ENCODE data around the gene PARD3B.

The PARD3B gene

DNA sequence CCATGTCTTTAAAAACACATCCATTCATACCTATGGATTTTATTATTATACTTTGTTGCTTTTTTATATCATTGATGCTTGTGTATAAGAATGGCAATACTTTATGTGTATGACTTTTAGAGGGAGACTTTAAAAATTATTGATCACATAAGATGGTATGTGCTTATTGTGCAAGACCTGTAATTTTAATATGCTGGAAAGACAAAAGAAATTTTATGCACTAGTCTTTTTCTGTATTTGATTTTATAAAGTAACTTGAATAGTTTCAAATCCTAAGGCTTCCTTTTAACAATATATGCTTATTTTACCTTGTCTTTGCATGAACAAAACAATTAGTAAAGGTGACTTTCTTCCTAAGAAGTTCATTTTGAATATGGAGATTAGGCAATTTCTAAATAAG is 226.4 kb downstream of the PARD3B start:
- no peak overlapping the region for H3K4me3 ChIP-seq (ENCODE audit: low read depth, low read length)
- no peak for DNase-seq (ENCODE audit: low read depth)
- TF ChIP-seq, protein P1, sequence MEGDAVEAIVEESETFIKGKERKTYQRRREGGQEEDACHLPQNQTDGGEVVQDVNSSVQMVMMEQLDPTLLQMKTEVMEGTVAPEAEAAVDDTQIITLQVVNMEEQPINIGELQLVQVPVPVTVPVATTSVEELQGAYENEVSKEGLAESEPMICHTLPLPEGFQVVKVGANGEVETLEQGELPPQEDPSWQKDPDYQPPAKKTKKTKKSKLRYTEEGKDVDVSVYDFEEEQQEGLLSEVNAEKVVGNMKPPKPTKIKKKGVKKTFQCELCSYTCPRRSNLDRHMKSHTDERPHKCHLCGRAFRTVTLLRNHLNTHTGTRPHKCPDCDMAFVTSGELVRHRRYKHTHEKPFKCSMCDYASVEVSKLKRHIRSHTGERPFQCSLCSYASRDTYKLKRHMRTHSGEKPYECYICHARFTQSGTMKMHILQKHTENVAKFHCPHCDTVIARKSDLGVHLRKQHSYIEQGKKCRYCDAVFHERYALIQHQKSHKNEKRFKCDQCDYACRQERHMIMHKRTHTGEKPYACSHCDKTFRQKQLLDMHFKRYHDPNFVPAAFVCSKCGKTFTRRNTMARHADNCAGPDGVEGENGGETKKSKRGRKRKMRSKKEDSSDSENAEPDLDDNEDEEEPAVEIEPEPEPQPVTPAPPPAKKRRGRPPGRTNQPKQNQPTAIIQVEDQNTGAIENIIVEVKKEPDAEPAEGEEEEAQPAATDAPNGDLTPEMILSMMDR (IDR thresholded peaks at IDR 0.05; ENCODE audit: insufficient read depth, low read depth, low read length, missing control alignments), result no peak

DNA sequence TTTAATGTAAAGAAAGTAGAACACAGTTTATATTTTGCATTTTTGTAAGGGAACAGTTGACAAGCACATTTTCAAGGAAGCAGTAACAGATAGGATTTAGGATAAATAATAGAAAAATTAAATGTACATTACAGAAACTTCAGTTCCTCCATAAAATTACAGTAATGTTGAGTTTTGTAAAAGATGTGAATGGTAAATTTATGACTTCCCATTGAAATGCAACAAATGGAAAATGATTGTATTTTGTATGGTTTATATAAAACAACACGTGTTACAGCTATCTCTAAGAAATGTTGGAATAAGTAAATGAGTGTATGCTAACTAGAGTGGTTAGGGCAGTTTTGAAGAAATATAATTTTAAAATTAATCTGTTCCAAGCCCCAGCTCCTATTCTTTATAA is 227.3 kb downstream of the PARD3B start:
- DNase-seq (ENCODE audit: low read depth), result no peak
- TF ChIP-seq, protein P1 (IDR thresholded peaks at IDR 0.05; ENCODE audit: insufficient read depth, low read depth, low read length, missing control alignments), result no peak
- H3K4me3 ChIP-seq (ENCODE audit: low read depth, low read length), result no peak overlapping the region

DNA sequence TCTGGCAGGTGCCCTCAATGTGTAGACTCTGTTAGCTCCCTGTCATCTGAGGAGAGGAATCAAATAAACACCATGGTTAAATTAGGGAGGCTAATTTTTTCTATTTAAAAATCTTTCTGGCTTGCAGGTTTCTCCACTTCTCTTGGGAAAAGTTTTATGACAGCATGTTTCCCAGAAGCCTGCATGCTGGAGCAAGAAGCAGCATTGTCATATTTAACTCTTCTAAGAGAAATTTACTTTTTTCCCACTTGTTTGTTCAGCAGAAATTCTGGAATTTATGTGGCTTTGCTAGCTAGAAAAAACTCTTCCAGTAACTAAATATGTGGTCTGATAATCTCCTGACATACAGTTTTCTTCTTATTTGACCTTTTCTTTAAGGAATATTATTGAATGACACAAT is 230.5 kb downstream of the PARD3B start:
- TF ChIP-seq, protein P1 (IDR thresholded peaks at IDR 0.05; ENCODE audit: insufficient read depth, low read depth, low read length, missing control alignments), result no peak
- H3K4me3 ChIP-seq (ENCODE audit: low read depth, low read length), result no peak overlapping the region
- DNase-seq (ENCODE audit: low read depth), result no peak

DNA sequence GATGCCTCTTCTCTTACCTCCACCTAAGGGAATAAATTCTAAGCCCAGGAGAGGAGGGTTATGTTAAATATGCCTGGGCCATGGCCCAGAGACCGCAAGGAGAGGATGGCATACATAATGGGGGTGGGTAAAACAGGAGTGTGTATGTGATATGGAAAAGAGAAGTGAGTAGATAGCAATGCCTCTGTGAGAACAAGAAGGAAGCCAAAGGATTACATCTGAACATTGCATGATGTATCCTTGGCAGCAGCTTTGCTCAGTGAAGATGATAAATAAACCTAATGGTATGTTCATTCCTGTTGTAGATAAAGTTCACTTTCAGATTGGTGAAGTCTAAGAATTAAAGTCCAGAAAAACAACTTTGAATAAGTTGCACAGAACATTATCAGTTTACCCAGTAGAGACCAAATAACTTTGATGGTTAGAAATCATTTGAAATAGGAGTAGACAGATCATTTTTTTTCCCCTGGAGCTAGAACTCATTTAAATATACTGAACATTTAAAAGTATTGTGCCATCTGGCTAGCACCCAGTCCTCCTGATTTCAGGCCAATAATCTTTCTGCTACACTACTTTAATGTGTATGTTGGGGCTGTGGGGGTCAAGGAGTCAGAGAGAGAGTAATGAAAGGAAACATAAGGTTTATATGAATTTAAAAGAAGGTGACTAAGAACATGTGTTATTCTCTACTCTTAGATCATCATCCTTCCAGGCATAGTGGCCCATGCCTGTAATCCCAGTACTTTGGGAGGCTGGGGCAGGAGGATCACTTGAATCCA is 231.7 kb downstream of the PARD3B start:
- DNase-seq (ENCODE audit: low read depth), result no peak
- TF ChIP-seq, protein P1 (IDR thresholded peaks at IDR 0.05; ENCODE audit: insufficient read depth, low read depth, low read length, missing control alignments), result no peak
- no peak overlapping the region for H3K4me3 ChIP-seq (ENCODE audit: low read depth, low read length)

DNA sequence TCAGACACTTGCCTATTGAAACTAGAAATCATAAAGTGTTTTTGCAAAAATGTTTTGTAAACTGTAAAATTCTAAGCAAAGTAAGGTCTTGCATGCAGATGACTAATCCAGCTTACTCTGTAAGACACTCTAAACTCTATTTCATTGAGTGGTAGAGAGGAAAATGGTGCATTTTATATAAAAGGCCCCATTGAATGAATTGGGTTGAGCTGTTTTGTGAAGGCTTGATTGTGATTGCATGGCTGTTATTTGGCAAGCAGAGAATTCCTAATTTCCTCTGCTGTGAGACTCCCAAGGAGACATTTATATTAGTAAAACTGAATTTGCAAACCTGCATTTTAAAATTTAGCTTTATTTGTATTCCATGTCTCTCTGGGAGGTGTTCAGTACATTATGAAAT is 234.5 kb downstream of the PARD3B start:
- no peak overlapping the region for H3K4me3 ChIP-seq (ENCODE audit: low read depth, low read length)
- TF ChIP-seq, protein P1 (IDR thresholded peaks at IDR 0.05; ENCODE audit: insufficient read depth, low read depth, low read length, missing control alignments), result no peak
- no peak for DNase-seq (ENCODE audit: low read depth)

DNA sequence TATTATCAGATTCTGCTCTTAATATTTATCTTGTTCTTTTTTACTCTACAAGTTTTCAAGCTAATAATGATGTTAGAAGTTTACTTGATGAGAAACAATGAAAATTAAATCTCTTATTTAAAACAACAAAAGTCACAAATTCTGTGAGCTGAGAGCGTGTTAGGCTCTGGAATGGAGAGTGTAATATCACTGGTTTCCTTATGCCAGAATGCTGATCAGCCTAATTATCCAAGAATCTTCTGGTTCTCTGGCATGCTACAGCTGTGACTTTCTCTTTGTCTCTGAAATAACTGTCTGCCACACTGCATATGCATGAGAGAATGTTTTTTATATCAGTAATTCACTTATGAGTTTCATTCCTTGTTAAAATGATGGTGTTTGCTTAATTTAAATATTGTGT is 236.7 kb downstream of the PARD3B start:
- no peak for DNase-seq (ENCODE audit: low read depth)
- H3K4me3 ChIP-seq (ENCODE audit: low read depth, low read length), result no peak overlapping the region
- TF ChIP-seq, protein P1 (IDR thresholded peaks at IDR 0.05; ENCODE audit: insufficient read depth, low read depth, low read length, missing control alignments), result no peak

DNA sequence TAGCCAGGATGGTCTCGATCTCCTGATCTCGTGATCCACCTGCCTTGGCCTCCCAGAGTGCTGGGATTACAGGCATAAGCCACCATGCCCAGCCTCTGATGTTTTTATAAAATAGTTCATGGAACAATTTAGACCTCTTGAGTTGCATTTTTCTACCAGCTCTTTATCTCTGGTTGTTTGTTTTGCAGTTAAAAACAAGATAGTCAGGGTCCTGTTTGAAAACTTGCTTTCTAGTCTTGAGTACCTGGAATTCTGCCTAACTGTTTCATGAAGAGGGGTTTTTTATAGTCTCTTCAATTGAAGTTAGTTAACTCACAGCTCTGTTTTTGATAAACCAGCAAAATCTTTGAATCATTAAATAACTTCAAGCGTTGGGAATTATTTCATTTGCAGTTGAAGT is 244.8 kb downstream of the PARD3B start:
- H3K4me3 ChIP-seq (ENCODE audit: low read depth, low read length), result no peak overlapping the region
- no peak for DNase-seq (ENCODE audit: low read depth)
- TF ChIP-seq, protein P1 (IDR thresholded peaks at IDR 0.05; ENCODE audit: insufficient read depth, low read depth, low read length, missing control alignments), result no peak

Data from GM12865 (cell line).